ENCODE data around the gene TMEM212. TPM values are rescaled to one million over a fixed set of nuclear protein-coding genes. Genes with fewer than 3 reads are reported as not detected.

Gene TMEM212
- total and polyA plus RNA-seq, 2 donors (not counting 1 experiment from before 2014, with no cell fraction given), result not detected

GRCh38 chr3:171874251-171874681 is 31.1 kb downstream of the TMEM212 start:
- H3K79me2 ChIP-seq (ENCODE audit: control insufficient read depth, insufficient read depth, low read length), result no peaks in the 10 kb centered on the region
- H3K4me3 ChIP-seq (ENCODE audit: control extremely low read depth in 1 of 5, extremely low read depth in 1 of 5, insufficient read depth in 1 of 5, low read depth in 2 of 5, low read length in 4 of 5), result no peak overlapping the region
- ChIA-PET CTCF (no interaction called here), POLR2A (no interaction called here)
- no peak overlapping the region for H3K27ac ChIP-seq (ENCODE audit: low read length in 2 of 2)
- no peaks in the 10 kb centered on the region for H3K27me3 ChIP-seq (replicated peaks in 1 of 4; ENCODE audit: control extremely low read depth in 1 of 4, control insufficient read depth in 3 of 4, insufficient read depth in 4 of 4, low read length in 3 of 4)
- H3K4me1 ChIP-seq (ENCODE audit: control insufficient read depth in 2 of 2, insufficient read depth in 2 of 2, low read length in 2 of 2), result no peaks in the 10 kb centered on the region
- no peak for ATAC-seq (ENCODE audit: low read depth)
- H3K9me3 Mint-ChIP-seq (ENCODE audit: insufficient read depth), result no peaks in the 10 kb centered on the region
- no peak overlapping the region for H3K9ac ChIP-seq (ENCODE audit: low read length)
- no CpG with 5 or more reads among the region's 2 CpGs for WGBS (ENCODE audit: insufficient coverage)
- intact Hi-C loops (cut with micrococcal nuclease), result no loop called here
- no peak overlapping the region for H2AFZ ChIP-seq (ENCODE audit: insufficient read depth, low read depth, low read length, poor library complexity, severe bottlenecking)
- peaks cover 0 to 3% (median 0%) of the 10 kb centered on the region in 3 donors for H3K9me3 ChIP-seq (ENCODE audit: control extremely low read depth in 1 of 3, control insufficient read depth in 2 of 3, insufficient read depth in 1 of 3, low read length in 2 of 3)
- no peak overlapping the region for H3K4me3 Mint-ChIP-seq
- H3K36me3 ChIP-seq (replicated peaks in 1 of 2; ENCODE audit: control extremely low read depth in 1 of 2, control insufficient read depth in 1 of 2, extremely low read depth in 1 of 2, insufficient read depth in 2 of 2, low read length in 1 of 2), result no peaks in the 10 kb centered on the region
- H3K4me1 Mint-ChIP-seq, result no peaks in the 10 kb centered on the region
- H4K20me1 ChIP-seq (ENCODE audit: control insufficient read depth, insufficient read depth, low read length, poor library complexity, severe bottlenecking), result no peaks in the 10 kb centered on the region
- peaks cover 3% of the 10 kb centered on the region for H3K27me3 Mint-ChIP-seq
- H3K27ac Mint-ChIP-seq, result no peak overlapping the region
- TF ChIP-seq, protein P1, sequence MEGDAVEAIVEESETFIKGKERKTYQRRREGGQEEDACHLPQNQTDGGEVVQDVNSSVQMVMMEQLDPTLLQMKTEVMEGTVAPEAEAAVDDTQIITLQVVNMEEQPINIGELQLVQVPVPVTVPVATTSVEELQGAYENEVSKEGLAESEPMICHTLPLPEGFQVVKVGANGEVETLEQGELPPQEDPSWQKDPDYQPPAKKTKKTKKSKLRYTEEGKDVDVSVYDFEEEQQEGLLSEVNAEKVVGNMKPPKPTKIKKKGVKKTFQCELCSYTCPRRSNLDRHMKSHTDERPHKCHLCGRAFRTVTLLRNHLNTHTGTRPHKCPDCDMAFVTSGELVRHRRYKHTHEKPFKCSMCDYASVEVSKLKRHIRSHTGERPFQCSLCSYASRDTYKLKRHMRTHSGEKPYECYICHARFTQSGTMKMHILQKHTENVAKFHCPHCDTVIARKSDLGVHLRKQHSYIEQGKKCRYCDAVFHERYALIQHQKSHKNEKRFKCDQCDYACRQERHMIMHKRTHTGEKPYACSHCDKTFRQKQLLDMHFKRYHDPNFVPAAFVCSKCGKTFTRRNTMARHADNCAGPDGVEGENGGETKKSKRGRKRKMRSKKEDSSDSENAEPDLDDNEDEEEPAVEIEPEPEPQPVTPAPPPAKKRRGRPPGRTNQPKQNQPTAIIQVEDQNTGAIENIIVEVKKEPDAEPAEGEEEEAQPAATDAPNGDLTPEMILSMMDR (IDR thresholded peaks at IDR 0.05), result no peak
- no peak for TF ChIP-seq EZH2 (IDR thresholded peaks at IDR 0.05; ENCODE audit: borderline replicate concordance, insufficient read depth, low read depth, low read length, poor library complexity, severe bottlenecking)
- no peak overlapping the region for H3K4me2 ChIP-seq (replicated peaks; ENCODE audit: low read depth, low read length, poor library complexity, severe bottlenecking)
- no peak for DNase-seq

DNA sequence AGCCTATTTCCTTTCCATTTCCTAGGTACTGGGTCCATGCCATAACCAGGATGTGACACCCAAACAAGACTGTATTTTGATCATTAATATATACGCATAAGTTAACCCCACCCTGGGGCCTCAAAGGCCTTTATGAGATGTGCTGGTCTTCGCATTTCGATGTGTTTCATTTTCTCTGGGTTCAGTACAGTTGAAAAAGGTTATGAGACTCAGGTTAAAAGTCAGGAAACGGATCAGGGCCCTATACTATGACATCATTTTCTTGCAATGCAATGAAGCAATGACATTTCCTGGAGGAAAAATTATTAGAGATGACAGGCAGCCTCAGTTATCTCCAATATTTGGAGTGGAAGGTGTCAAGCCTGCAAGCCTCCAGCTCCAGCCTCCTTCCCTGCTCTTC is 31.7 kb downstream of the TMEM212 start:
- WGBS (ENCODE audit: insufficient coverage), result no CpG with 5 or more reads among the region's 4 CpGs
- H2AFZ ChIP-seq (ENCODE audit: insufficient read depth, low read depth, low read length, poor library complexity, severe bottlenecking), result no peak overlapping the region
- no peak overlapping the region for H3K4me2 ChIP-seq (replicated peaks; ENCODE audit: low read depth, low read length, poor library complexity, severe bottlenecking)
- H3K36me3 ChIP-seq (replicated peaks in 1 of 2; ENCODE audit: control extremely low read depth in 1 of 2, control insufficient read depth in 1 of 2, extremely low read depth in 1 of 2, insufficient read depth in 2 of 2, low read length in 1 of 2), result no peaks in the 10 kb centered on the region
- peaks cover 3% of the 10 kb centered on the region for H3K27me3 Mint-ChIP-seq
- no peak overlapping the region for H3K4me3 ChIP-seq (ENCODE audit: control extremely low read depth in 1 of 5, extremely low read depth in 1 of 5, insufficient read depth in 1 of 5, low read depth in 2 of 5, low read length in 4 of 5)
- ChIA-PET POLR2A (no interaction called here), CTCF (no interaction called here)
- no peaks in the 10 kb centered on the region for H3K4me1 ChIP-seq (ENCODE audit: control insufficient read depth in 2 of 2, insufficient read depth in 2 of 2, low read length in 2 of 2)
- H3K4me3 Mint-ChIP-seq, result no peak overlapping the region
- H3K27me3 ChIP-seq (replicated peaks in 1 of 4; ENCODE audit: control extremely low read depth in 1 of 4, control insufficient read depth in 3 of 4, insufficient read depth in 4 of 4, low read length in 3 of 4), result no peaks in the 10 kb centered on the region
- H3K9me3 Mint-ChIP-seq (ENCODE audit: insufficient read depth), result no peaks in the 10 kb centered on the region
- no peaks in the 10 kb centered on the region for H3K4me1 Mint-ChIP-seq
- H3K9me3 ChIP-seq (ENCODE audit: control extremely low read depth in 1 of 3, control insufficient read depth in 2 of 3, insufficient read depth in 1 of 3, low read length in 2 of 3), result peaks cover 0 to 3% (median 0%) of the 10 kb centered on the region in 3 donors
- TF ChIP-seq EZH2 (IDR thresholded peaks at IDR 0.05; ENCODE audit: borderline replicate concordance, insufficient read depth, low read depth, low read length, poor library complexity, severe bottlenecking), result no peak
- TF ChIP-seq, protein P1 (IDR thresholded peaks at IDR 0.05), result no peak
- H3K27ac Mint-ChIP-seq, result no peak overlapping the region
- ATAC-seq (ENCODE audit: low read depth) (no peak), DNase-seq (no peak)
- H3K27ac ChIP-seq (ENCODE audit: low read length in 2 of 2), result no peak overlapping the region
- intact Hi-C loops (cut with micrococcal nuclease), result no loop called here
- no peaks in the 10 kb centered on the region for H3K79me2 ChIP-seq (ENCODE audit: control insufficient read depth, insufficient read depth, low read length)
- H4K20me1 ChIP-seq (ENCODE audit: control insufficient read depth, insufficient read depth, low read length, poor library complexity, severe bottlenecking), result no peaks in the 10 kb centered on the region
- H3K9ac ChIP-seq (ENCODE audit: low read length), result no peak overlapping the region
